IPS-18a (cell line): ENCODE results near the gene PTPRB.

Experiments used
- H3K27ac ChIP-seq: one replicate; pipeline ENCODE4 v1.5.1; 2013; ENCODE audit warnings: low read length
- H3K27me3 ChIP-seq: one replicate; pipeline ENCODE4 v1.6.1; 2013; ENCODE audit warnings: mild to moderate bottlenecking, low read length; ENCODE audit not compliant: control insufficient read depth, insufficient read depth
- H3K36me3 ChIP-seq: one replicate; pipeline ENCODE4 v1.6.1; 2013; ENCODE audit warnings: low read depth, low read length; ENCODE audit not compliant: control insufficient read depth
- H3K4me1 ChIP-seq: one replicate; pipeline ENCODE4 v1.6.1; 2013; ENCODE audit warnings: low read depth, low read length; ENCODE audit not compliant: control insufficient read depth
- H3K4me3 ChIP-seq: one replicate; pipeline ENCODE4 v1.5.1; 2013; ENCODE audit warnings: low read length
- H3K9ac ChIP-seq: one replicate; pipeline ENCODE4 v1.6.1; 2013; ENCODE audit warnings: mild to moderate bottlenecking, low read length, moderate library complexity
- H3K9me3 ChIP-seq: one replicate; pipeline ENCODE4 v1.6.1; 2013; ENCODE audit warnings: low read depth, low read length; ENCODE audit not compliant: control insufficient read depth

Gene PTPRB

GRCh38 chr12:70590051-70590450 is 47.2 kb downstream of the PTPRB start:
- Histone ChIP-seq H3K9ac (no peak overlapping the region), H3K4me3 (no peak overlapping the region), H3K27ac (no peak overlapping the region), H3K4me1 (no peaks in the 10 kb centered on the region), H3K9me3 (no peaks in the 10 kb centered on the region), H3K27me3 (no peaks in the 10 kb centered on the region), H3K36me3 (no peaks in the 10 kb centered on the region)

- Histone ChIP-seq H3K9ac (no peak overlapping the region), H3K9me3 (peaks cover 9% of the 10 kb centered on the region), H3K27ac (no peak overlapping the region), H3K36me3 (no peaks in the 10 kb centered on the region), H3K27me3 (no peaks in the 10 kb centered on the region), H3K4me1 (no peaks in the 10 kb centered on the region), H3K4me3 (no peak overlapping the region)
Observed at GRCh38 chr12:70584332-70584731, 52.9 kb downstream of the PTPRB start.

- no peak overlapping the region for H3K27ac ChIP-seq
Observed at GRCh38 chr12:70583251-70583650, 54.0 kb downstream of the PTPRB start.

GRCh38 chr12:70581208-70581607 is 56.0 kb downstream of the PTPRB start:
- Histone ChIP-seq H3K27me3 (no peaks in the 10 kb centered on the region), H3K27ac (no peak overlapping the region), H3K4me3 (no peak overlapping the region), H3K36me3 (no peaks in the 10 kb centered on the region), H3K9me3 (peaks cover 9% of the 10 kb centered on the region), H3K4me1 (no peaks in the 10 kb centered on the region), H3K9ac (no peak overlapping the region)

More at GRCh38 chr12:70583251-70583650, 54.0 kb downstream of the PTPRB start:
- H3K9ac ChIP-seq, result no peak overlapping the region
- no peaks in the 10 kb centered on the region for H3K4me1 ChIP-seq
- no peaks in the 10 kb centered on the region for H3K36me3 ChIP-seq
- H3K27me3 ChIP-seq, result no peaks in the 10 kb centered on the region
- H3K9me3 ChIP-seq, result peaks cover 9% of the 10 kb centered on the region
- no peak overlapping the region for H3K4me3 ChIP-seq

- no peak overlapping the region for H3K27ac ChIP-seq
- H3K4me3 ChIP-seq, result no peak overlapping the region
- no peaks in the 10 kb centered on the region for H3K27me3 ChIP-seq
- H3K9ac ChIP-seq, result no peak overlapping the region
- no peaks in the 10 kb centered on the region for H3K4me1 ChIP-seq
- H3K36me3 ChIP-seq, result no peaks in the 10 kb centered on the region
- no peaks in the 10 kb centered on the region for H3K9me3 ChIP-seq
Observed at GRCh38 chr12:70577283-70577634, 60.0 kb downstream of the PTPRB start.

GRCh38 chr12:70576341-70577282 is 60.6 kb downstream of the PTPRB start:
- Histone ChIP-seq H3K36me3 (no peaks in the 10 kb centered on the region), H3K27me3 (no peaks in the 10 kb centered on the region), H3K27ac (no peak overlapping the region), H3K9ac (no peak overlapping the region), H3K4me3 (no peak overlapping the region), H3K9me3 (no peaks in the 10 kb centered on the region), H3K4me1 (no peaks in the 10 kb centered on the region)

GRCh38 chr12:70571705-70572268 is 65.4 kb downstream of the PTPRB start:
- Histone ChIP-seq H3K27me3 (no peaks in the 10 kb centered on the region), H3K36me3 (no peaks in the 10 kb centered on the region), H3K9me3 (no peaks in the 10 kb centered on the region), H3K27ac (no peak overlapping the region), H3K4me1 (no peaks in the 10 kb centered on the region), H3K9ac (no peak overlapping the region), H3K4me3 (no peak overlapping the region)

- H3K4me3 ChIP-seq, result no peak overlapping the region
- H3K36me3 ChIP-seq, result no peaks in the 10 kb centered on the region
- H3K9ac ChIP-seq, result no peak overlapping the region
- no peaks in the 10 kb centered on the region for H3K27me3 ChIP-seq
- no peak overlapping the region for H3K27ac ChIP-seq
- H3K9me3 ChIP-seq, result no peaks in the 10 kb centered on the region
- no peaks in the 10 kb centered on the region for H3K4me1 ChIP-seq
Observed at GRCh38 chr12:70571029-70571428, 66.2 kb downstream of the PTPRB start.

- Histone ChIP-seq H3K9me3 (no peaks in the 10 kb centered on the region), H3K36me3 (no peaks in the 10 kb centered on the region), H3K4me1 (no peaks in the 10 kb centered on the region), H3K9ac (no peak overlapping the region), H3K4me3 (no peak overlapping the region), H3K27me3 (no peaks in the 10 kb centered on the region), H3K27ac (no peak overlapping the region)
Observed at GRCh38 chr12:70561550-70561949, 75.7 kb downstream of the PTPRB start.

- no peak overlapping the region for H3K4me3 ChIP-seq
- no peak overlapping the region for H3K27ac ChIP-seq
- no peaks in the 10 kb centered on the region for H3K9me3 ChIP-seq
- no peak overlapping the region for H3K9ac ChIP-seq
- H3K36me3 ChIP-seq, result no peaks in the 10 kb centered on the region
- H3K27me3 ChIP-seq, result no peaks in the 10 kb centered on the region
- peaks cover under 1% of the 10 kb centered on the region for H3K4me1 ChIP-seq
Observed at GRCh38 chr12:70560671-70561070, 76.6 kb downstream of the PTPRB start.

GRCh38 chr12:70559390-70559789 is 77.8 kb downstream of the PTPRB start:
- H3K27me3 ChIP-seq, result no peaks in the 10 kb centered on the region
- H3K4me3 ChIP-seq, result no peak overlapping the region
- no peaks in the 10 kb centered on the region for H3K36me3 ChIP-seq
- H3K27ac ChIP-seq, result no peak overlapping the region
- no peak overlapping the region for H3K9ac ChIP-seq
- no peaks in the 10 kb centered on the region for H3K9me3 ChIP-seq
- peaks cover 10% of the 10 kb centered on the region for H3K4me1 ChIP-seq
